Suppressor macrophage treated with lipopolysaccharide for 1 hour (primary cell): ENCODE data around the gene MAN2A2.
"Not testable (repeated sequence)": the region's sequence is repeated elsewhere in the genome, so short reads cannot be mapped to it uniquely, and the experiment has no call there.

Source experiments
- DNase-seq, 3 donors: peaks; one replicate each; pipeline ENCODE4 v3.0.0-alpha.2; 2020 to 2022

The MAN2A2 gene

DNA sequence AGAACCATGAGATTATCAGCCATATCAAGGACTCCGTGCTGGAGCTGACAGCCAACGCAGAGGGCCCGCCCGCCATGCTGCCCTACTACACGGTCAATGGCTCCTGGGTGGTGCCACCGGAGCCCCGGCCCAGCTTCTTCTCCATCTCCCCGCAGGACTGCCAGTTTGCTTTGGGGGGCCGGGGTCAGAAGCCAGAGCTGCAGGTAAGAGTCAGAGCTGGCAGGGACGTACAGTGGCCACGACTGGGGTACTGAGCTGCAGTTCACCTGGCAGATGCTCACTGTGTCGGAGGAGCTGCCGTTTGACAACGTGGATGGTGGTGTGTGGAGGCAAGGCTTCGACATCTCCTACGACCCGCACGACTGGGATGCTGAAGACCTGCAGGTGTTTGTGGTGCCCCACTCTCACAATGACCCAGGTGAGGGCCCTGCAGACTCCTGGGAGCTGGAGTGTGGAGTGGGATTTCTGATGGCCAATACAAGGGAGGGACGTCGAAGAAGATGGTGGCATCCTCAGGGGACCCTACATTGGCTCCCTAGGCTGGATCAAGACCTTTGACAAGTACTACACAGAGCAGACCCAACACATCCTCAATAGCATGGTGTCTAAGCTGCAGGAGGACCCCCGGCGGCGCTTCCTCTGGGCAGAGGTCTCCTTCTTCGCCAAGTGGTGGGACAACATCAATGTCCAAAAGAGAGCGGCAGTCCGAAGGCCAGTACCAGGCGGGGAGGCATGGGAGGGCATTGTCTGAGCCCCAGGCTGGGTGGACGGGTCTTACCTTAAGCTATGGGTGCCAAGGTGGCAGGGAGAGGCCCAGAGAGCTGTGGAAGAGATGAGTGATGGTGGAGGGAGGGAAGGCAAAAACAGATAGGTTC is 2.4 kb downstream of the MAN2A2 start:
- no peak for DNase-seq

DNA sequence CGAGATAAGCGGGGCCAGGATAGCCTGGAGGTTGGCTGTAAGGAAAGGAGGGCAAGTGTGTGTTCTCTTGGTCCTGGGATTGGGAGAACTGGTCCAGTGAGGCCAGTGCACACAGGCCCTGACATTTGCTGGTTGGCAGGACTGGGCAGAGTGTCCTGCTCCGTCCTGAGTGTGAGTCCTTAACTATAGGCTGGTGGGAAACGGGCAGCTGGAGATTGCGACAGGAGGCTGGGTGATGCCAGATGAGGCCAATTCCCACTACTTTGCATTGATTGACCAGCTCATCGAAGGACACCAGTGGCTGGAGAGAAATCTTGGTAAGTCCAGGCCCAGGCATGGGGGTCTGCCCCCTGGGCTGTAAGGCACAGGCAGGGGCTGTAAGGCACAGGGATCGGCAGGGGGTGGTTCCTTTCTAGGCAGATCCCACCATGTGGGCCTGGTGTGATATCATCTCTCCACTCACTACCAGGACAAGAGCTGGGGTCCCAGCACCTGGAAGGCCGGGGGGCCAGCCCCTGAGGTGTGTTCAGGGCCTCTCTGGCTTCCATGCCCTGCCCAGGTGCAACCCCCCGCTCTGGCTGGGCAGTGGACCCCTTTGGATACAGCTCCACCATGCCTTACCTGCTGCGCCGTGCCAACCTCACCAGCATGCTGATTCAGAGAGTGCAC is 3.2 kb downstream of the MAN2A2 start:
- DNase-seq: no peak

DNA sequence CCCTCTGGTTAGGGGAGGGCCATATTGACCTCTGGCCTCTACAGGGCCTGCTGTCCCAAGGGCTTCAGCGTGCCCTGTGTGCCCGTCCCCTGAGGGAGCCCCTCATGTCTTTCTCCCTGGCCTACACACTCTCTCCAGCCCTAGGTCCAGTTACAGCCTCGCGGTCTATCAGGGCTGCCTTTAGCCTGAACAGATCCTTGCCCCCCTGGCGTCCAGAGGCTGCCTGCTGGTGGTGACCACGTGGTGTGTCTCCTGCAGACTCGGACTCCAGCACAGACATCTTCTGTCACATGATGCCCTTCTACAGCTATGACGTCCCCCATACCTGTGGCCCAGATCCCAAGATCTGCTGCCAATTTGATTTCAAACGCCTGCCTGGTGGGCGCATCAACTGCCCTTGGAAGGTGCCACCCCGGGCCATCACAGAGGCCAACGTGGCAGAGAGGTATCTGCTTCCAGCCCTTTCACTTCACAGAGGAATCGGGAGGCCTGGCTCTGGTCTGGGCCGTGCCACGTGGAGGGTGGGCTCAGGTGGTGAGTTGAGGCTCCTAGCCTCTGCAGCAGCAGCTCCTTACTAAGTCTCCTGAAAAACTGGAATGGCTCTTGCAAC is 4.1 kb downstream of the MAN2A2 start:
- no peak for DNase-seq

DNA sequence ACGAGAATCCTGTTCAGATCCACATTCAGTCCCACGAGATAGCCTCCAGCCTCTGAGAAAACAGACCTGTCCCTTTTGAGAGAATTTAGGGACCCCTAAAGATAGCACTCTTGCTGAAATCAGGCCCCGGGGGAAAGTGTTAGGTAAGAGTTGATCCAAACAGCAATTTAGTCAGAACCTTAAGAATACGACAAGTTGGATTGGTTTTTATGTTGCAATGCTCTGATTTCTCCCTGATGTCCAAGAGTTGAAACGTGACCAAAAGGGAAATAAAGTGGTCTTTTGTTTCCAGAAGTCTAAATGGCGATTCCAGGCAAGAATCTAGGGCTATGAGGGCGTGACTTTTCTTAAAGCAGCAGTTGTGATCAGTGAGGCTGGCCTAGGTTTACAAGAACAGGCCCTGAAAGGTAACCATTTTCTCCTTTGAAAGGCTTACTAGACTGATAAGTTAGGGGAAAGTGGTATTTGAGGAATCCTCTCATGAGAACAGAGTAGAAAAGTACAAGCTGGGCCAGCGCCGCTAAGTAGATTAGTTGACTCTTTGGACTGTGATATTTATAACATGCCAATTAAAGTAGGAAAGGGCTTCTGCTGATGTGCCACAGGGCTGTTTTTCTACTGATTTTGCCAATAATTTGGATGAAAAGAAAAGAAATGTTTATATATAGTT is 4.9 kb downstream of the MAN2A2 start:
- no peak for DNase-seq

DNA sequence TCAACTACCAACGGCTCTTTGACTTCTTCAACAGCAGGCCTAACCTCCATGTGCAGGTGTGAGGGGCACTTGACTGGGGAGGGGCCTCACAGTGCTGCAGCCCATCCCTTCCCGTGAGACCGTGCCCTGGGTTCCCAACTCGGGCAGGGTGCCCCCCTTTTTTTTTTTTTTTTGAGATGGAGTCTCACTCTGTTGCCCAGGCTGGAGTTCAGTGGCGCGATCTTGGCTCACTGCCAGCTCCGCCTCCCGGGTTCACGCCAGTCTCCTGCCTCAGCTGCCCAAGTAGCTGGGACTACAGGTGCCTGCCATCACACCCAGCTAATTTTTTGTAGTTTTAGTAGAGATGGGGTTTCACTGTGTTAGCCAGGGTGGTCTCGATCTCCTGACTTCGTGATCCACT is 6.3 kb downstream of the MAN2A2 start:
- not testable (repeated sequence) for DNase-seq

DNA sequence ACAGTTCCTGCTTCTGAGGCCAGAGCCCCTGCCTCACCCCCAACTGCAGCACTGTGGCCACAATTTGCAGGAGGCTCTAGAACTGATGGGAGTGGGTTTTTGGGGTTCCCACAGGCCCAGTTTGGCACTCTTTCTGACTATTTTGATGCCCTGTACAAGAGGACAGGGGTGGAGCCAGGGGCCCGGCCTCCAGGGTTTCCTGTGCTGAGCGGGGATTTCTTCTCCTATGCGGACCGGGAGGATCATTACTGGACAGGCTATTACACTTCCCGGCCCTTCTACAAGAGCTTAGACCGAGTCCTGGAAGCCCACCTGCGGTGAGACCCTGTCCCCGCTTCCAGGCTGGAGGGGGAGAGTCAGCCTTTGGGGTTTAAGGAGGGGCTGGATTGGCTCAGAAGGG is 6.9 kb downstream of the MAN2A2 start:
- no peak for DNase-seq

DNA sequence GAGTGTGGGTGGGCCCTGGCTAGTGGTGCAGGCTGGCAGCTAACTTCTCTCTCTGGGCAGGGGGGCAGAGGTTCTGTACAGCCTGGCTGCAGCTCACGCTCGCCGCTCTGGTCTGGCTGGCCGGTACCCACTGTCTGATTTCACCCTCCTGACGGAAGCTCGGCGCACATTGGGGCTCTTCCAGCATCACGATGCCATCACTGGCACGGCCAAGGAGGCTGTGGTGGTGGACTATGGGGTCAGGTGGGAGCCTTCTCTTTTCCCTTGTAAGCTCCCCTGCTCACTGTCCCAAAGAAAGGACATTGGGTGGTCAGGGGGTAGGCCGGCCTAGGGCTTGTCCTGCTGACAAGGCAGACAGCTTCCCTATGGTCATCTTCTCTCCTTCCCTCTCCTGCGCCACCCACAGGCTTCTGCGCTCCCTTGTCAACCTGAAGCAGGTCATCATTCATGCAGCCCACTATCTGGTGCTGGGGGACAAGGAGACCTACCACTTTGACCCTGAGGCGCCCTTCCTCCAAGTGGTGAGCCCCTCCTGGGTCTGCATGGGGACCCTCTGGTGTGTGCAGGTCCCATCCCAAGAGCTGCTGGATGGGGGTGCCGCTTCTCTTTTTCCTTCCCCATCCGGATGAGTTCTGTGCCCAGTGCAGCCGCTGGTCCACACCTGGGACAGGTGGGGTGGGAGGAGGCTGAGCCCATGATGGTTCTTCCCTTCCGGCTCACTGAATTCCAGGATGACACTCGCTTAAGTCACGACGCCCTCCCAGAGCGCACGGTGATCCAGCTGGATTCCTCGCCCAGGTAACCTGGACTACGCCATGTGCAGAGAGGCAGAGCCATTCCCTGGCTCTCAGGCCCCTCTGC is 7.6 kb downstream of the MAN2A2 start:
- DNase-seq: no peak

DNA sequence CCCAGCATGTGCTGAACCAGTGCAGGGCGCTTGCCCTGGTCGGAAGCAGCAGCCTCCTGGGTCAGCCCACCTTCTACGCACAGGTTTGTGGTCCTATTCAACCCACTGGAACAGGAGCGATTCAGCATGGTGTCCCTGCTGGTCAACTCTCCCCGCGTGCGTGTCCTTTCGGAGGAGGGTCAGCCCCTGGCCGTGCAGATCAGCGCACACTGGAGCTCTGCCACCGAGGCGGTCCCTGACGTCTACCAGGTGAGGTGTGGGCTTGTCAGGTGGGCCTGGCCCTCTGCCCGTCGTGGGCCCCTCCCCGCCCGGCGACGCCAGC is 8.2 kb downstream of the MAN2A2 start:
- no peak for DNase-seq

DNA sequence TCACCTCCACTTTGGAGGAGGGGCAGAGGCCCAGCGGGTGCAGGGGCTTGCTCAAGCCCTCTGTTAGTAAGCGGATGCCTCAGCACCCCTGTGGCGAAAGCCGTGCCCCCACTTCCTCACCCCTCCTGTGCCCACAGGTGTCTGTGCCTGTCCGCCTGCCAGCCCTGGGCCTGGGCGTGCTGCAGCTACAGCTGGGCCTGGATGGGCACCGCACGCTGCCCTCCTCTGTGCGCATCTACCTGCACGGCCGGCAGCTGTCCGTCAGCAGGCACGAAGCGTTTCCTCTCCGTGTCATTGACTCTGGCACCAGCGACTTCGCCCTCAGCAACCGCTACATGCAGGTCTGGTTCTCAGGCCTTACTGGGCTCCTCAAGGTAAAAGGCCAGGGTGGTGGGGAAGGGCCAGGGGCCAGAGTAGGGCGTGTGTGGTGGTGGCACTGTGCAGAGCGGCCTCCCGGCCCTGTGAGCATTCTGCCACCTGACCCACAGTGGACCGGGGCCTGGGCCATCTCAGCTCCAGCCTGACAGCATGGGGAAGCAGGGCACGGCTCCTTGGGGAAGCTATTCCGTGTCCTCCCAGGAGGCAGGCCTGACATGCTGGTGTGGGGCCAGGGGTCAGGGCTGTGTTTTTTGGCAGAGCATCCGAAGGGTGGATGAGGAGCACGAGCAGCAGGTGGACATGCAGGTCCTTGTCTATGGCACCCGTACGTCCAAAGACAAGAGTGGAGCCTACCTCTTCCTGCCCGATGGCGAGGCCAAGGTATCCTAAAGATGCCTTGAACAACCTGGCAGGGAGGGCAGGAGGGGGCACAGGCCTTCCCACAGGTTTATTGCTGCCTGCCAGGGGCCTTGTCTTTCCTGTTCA is 9.0 kb downstream of the MAN2A2 start:
- DNase-seq: no peak

DNA sequence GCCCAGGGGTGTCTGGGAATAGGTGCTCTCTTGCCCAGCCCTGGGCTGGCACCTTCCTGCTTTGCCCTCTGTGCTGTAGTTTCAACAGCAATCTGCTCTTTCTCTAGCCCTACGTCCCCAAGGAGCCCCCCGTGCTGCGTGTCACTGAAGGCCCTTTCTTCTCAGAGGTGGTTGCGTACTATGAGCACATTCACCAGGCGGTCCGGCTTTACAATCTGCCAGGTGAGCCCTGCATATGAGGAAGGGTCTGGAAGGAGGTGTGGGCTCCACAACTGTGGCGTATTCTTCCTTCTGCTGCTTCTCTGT is 9.6 kb downstream of the MAN2A2 start:
- DNase-seq: no peak

DNA sequence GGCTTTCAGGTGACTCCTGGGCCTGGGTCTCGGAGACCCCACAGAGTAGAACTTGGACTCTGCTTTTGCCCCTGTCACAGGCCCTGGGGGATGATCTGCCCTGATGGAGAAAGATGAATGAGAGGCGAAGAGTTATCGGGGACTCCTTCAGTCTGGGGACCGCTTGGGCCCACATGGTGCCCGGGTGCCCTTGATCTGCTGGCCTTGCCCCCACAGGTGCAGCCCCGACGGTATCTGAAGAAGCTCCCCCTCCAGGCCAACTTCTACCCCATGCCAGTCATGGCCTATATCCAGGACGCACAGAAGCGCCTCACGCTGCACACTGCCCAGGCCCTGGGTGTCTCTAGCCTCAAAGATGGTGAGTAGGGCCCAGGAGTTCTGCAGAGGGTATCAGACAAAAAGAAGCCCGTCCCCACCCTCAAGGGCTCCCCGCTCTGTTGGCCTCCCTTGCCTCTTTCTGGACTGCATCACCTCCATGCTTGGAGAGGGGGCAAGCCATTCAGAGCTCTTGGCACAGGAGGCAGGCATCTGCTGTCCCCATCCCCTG is 10.4 kb downstream of the MAN2A2 start:
- no peak for DNase-seq

DNA sequence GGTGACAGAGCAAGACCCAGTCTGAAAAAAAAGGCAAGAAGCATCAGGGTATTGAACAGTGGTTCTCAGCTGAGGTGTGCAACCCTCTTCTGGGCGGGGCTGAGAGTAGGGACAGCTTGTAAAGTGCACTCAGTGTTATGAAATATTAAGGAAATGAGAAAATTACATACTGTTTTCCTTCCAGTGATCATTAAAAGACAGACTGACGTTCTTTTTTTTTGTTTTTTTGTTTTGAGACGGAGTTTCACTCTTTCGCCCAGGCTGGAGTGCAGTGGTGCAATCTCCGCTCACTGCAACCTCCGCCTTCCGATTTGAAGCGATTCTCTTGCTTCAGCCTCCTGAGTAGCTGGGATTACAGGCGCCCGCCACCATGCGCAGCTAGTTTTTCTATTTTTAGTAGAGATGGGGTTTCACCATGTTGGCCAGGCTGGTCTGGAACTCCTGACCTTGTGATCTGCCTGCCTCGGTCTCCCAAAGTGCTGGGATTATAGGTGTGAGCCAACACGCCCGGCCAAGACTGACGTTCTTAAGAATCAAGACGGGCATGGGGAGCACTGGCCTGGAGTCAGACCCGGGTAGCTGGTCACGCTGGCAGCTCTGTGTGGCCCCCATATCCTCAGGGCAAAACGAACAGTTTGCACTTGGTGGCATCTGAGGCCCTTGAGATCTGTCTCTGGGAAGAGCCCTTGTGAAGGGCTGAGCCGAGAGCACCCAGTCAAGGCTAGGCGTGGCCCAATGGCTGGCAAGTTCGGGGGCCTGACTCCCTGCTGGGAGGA is 11.4 kb downstream of the MAN2A2 start:
- DNase-seq: peak; percentile 61 to 71 (median 67)

DNA sequence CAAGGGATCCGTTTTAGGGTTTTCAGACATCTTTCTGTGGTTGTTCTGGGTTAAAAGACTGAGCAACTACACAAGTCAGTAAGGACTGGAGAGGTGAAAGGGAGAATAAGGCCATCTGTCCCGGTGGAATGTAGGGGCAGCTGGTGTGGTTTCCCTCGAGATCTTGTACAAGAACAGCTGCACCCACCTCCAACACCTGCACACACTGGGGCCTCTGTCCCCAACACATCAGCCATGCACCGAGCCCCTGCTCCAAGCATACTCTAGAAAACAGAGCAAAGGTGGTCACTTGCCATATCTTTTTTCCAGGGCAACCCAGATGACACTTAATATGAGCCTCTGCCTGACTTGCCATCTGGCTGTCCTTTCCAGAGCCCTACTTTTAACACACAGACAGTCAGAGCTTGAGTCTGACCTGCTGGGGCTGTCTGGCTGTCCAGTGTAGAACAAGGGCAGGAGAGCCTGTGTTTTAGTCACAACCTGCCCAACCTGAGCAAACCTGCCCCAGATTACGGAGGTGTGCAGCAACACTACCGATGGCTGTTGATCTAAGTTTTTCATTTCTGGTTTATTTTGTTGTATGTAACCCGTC is 12.2 kb downstream of the MAN2A2 start:
- no peak for DNase-seq

DNA sequence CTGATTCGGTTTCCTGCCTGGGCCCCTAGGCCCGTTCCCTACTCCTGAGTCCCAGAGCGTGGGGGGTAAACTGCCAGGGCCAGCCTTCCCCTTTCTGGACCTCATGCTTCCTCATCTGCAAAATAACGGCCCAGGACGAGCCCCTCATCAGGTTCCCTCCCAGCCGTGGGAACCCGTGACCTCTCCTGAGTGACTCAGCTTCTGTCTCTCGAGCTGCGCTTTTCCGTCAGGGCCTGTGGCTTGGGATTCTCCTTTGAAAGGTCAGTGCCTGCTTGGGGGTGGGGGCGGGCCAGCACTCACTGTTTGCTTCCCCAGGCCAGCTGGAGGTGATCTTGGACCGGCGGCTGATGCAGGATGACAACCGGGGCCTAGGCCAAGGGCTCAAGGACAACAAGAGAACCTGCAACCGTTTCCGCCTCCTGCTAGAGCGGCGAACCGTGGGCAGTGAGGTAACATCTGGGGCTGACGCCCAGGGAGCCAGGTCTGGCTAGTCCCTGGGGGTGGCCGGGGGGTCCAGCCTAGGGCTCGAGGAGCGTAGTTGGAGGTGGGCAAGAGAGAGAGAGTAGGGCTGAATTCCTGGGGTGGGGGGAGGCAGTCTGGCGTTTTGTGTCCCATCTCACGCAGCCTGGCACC is 12.8 kb downstream of the MAN2A2 start:
- DNase-seq: peak; percentile 95 to 98 (median 96)

DNA sequence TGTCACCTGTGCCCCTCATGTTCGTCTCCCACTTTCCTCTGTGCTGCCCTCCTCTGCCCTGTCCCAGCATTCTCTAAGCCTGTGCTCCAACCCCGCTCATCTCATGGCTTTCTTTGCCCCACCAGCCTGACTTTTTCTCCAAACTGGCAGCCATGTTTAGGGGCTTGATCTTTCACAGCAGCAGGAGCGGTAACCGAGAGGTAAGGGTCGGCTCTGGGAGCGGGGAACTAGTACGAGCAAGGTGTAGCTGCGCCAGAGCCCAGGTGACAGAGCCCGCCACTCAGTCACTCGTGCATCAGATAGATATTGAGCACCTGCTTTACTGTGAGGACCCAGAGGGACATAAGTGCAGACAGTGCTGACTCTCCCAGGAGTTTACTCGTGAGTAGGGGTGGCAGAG is 13.4 kb downstream of the MAN2A2 start:
- no peak for DNase-seq

DNA sequence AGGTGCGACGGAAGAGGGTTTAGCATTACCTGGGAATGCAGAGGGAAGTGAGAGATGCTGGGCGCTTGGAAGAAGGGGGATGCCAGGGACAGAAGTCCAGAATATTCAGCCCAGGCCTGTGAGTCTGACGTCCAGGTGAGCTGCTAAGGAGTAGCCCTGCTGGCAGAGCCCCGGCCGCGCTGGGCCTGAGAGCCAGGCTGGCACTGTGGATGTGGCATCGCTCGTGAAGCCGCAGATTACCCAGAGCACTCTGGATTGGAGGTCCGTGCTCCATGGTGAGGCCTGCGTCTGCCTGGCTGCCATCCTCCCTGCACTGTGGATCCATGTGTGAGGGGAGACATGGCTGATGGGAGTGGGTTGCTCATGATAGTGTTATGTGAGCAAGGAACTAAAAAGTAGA is 14.5 kb downstream of the MAN2A2 start:
- DNase-seq: no peak

DNA sequence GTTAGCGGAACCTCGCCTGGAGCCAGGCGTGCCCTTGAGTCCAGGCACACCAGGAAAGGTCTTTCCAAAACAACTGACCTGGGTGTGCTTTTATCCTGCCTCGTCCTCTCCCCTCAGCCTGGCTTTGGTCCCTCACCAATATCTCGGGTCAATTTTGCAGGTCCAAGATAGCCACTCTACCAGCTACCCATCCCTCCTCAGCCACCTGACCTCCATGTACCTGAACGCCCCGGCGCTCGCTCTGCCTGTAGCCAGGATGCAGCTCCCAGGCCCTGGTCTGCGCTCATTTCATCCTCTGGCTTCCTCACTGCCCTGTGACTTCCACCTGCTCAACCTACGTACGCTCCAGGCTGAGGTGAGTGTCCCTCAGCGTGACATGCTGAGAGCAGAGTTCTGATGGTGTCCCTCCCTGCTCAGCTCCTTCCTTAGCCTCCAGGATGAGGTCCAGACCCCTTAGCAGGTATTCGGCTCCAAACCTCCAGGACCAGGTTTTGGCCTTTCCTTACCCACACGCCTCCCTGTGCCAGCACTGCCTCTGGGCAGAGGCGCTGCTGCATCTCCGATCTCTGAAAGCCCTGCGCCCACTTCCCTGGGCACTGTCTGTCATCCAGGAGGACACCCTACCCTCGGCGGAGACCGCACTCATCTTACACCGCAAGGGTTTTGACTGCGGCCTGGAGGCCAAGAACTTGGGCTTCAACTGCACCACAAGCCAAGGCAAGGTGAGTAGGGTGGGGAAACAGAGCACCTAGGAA is 15.1 kb downstream of the MAN2A2 start:
- no peak for DNase-seq

DNA sequence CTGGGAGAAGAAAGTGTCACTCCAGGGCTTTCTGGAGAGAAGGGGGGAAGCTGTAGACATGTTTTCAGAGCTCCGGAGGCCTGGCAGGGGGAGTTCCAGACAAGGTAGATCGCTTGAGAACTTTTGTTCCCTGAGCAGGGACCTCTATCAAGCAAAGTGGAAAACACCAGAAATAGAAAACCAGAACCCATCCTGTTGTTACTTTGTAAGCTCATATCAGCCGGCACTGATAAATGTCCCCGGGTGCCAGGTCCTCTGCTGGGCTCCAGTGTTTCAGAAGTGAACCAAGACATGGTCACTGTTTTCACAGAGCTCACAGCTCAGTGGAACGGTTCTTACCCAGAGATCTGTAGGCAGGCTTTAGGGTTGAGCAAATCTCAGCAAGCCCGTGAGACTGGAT is 15.7 kb downstream of the MAN2A2 start:
- DNase-seq: no peak

DNA sequence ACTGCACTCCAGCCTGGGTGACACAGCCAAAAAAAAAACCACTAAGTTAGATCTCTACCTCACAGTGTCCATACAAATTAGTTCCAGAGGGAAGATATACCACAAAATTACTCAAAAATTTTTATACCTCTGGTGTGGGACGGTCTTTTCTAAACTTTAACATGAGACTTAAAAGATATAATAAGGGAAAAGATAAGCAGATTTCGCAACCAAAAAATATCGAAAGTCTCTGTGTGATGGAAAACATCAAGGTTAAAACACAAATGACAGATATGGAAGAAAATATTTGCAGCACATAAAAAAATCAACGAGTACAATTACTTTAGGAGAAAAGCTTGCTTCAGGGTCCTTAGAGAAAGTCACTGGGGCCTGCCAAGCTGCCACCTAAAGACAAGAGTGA is 18.8 kb downstream of the MAN2A2 start:
- no peak for DNase-seq
